Measurements from ENCODE around the gene SMIM45.

SMIM45 gene

GRCh38 chr22:41915786-41916493, 36.0 kb upstream of the SMIM45 start:
- no peak for DNase-seq (ENCODE audit: low spot score)

- DNase-seq (ENCODE audit: low spot score): no peak
Observed at GRCh38 chr22:41916745-41917358, 35.1 kb upstream of the SMIM45 start.

DNA sequence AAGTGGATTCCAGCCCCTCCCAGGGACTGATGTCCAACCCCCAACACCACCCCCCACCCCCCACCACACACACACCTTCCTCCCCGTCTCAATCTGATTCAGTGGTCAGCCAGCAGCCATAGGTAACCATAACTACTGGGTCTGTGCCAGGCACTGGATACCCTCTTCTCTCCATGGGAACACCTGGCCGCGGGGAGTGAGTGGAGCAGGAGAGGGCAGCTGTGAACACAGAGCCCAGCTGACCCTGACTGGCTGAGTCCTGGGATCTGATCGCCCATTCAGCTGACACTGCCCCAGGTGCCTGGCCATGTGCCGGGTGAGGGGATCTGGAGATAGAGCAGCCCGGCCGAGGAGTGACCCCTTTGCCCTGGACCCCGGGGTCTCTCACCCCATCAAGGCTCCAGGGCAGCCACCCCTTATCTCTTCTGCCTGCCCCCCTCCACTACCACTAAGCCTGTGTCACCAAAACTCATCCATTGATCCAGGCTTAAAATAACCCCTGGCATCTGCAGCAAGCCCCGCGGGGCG, 34.5 kb upstream of the SMIM45 start:
- no peak for DNase-seq (ENCODE audit: low spot score)

GRCh38 chr22:41917903-41918791, 33.8 kb upstream of the SMIM45 start:
- DNase-seq (ENCODE audit: low spot score): no peak

DNA sequence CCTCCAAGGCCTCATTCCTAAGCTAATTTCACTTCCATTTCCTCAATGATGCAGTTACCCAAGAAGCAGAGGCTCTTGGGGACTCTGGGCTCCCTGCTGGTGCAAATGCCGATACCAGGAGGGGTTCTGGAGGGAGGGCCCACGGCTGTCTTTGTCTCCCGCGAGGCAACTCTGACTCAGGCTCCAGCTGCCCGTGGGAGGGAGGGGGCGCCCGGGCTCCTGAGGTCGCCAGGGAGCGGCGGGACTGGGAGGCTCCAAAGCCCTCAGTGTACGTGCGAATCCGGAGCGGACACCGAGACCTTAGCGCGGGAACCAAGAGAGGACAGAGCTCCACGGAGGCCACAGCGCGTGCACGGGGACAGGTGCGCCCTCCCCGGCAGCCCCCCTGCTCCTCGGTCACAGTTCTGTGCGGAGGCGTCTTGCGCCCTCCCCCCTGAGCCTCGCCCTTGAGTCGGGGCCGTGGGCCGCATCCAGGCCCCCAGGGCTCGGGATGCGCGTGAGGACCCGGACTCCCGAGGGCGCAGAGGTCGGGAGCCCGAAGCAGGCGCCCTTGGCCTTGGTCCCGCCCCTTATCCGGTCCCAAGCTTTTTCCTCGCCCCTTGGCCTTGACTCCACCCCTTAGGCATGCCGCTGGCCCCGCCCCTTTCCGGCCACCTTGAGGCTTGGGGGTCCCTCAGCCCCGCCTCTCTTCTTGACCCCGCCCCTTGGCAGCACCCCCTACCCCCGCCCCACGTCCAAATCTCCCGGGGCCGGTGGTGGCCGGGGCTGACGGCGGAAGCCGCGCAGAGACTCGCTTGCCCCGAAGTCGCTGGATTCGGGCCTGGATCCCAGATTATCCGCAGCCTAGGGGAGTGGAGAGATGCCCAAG, 32.4 kb upstream of the SMIM45 start:
- DNase-seq (ENCODE audit: low spot score): no peak

GRCh38 chr22:41920271-41920976, 31.5 kb upstream of the SMIM45 start:
- no peak for DNase-seq (ENCODE audit: low spot score)

DNA sequence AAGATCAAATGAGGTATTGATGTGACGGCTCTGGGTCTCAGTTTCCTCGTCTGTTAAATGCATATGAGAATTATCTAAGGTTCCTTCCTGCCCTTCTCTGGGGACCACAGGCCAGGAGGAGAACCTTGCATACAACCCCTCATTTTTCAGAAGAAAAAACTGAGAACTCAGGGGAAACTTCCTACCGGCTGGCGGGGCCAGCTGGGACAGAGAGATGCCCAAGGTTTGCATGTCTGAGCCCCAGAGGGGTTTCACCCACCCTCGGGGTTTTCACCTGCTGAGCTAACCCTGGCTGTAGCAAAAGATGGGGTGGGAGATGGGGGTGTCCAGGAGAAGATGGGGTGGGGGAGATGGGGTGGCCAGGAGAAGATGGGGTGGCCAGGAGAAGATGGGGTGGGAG, 29.6 kb upstream of the SMIM45 start:
- DNase-seq (ENCODE audit: low spot score): no peak

DNA sequence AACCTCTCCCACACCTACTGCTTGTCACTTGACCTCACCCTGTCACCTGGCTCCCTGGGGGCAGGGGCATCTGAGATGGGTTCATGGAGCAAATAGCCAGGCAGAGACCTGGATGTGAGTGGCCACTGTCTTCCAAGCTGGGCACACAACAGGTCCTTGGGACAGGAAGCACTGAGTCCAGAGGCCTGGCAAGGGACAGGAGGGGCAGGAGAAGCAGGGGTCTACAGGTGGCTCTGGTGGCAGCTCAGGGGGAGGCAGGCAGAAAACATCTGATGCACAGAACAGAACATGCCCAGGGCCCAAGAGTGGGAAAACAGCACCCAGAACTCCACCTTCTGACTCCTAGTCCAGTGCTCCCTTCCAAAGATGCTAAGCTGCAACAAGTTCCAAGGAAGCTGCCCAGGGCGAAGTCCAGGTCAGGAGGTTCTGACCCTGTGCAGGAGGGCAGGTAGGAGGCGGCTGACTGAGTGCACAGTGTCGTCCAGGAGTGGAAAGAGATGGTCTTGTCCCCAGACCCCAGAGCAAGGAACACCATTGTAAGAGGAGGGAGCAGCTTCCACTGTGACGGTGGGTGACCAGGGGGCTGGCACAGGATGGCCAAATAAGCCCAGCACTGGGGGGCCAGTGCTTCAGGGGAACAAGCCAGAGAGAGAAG, 28.9 kb upstream of the SMIM45 start:
- no peak for DNase-seq (ENCODE audit: low spot score)

DNA sequence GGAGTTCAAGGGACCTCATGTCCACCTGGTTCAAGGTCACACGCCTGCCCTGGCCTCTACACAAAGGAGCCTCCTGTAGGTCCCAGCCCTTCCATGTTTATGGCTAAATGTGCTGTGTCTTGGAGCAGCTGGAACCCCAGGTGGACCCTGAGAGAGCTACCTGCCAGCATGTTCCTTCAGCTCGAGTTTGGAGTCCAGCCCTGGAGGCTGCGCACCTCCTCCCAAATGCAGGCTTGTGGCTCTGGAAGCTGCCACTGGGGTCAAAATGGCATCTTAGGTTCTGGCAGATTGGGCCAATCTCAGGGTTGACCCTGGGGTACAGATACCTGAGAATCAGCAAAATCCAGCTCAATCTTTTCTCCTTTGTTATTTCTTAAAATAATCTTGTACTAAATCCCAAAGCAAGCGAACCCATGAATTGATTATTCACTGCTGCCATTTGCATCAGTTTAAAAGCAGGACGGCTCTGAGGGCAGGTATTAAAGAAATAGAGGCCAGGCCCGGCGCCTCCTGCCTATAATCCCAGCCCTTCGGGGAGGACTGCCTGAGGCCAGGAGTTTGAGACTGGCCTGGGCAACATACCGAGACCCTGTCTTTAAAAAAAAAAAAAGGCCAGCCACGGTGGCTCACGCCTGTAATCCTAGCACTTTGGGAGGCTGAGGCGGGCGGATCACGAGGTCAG, 28.2 kb upstream of the SMIM45 start:
- no peak for DNase-seq (ENCODE audit: low spot score)

GRCh38 chr22:41925783-41926460, 26.0 kb upstream of the SMIM45 start:
- DNase-seq (ENCODE audit: low spot score): peak; percentile 76

- DNase-seq (ENCODE audit: low spot score): no peak
Observed at GRCh38 chr22:41927813-41928212, 24.1 kb upstream of the SMIM45 start.

GRCh38 chr22:41928593-41929417, 23.1 kb upstream of the SMIM45 start:
- DNase-seq (ENCODE audit: low spot score): no peak

- no peak for DNase-seq (ENCODE audit: low spot score)
Observed at GRCh38 chr22:41929418-41929810, 22.5 kb upstream of the SMIM45 start.

- DNase-seq (ENCODE audit: low spot score): no peak
Observed at GRCh38 chr22:41931701-41932269, 20.2 kb upstream of the SMIM45 start.

DNA sequence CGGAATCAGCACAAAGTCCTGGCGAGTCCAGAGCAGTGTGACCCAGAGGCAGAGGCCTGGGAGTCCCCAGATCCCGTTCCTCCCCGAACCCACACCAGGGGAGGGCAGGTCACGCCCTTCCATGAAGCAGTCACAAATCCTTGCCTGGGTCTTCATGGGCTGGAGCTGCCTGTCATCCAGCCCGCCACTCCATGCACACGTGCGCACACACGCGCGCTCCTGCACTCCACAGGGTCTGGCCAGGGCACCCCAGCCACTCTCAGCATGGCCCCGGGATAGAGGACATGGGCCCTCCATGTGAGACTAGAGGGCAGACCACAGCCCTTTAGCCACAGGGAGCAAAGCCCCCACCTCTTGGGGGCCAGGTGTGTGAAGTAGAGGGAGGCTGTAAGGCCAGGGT, 19.6 kb upstream of the SMIM45 start:
- no peak for DNase-seq (ENCODE audit: low spot score)

DNA sequence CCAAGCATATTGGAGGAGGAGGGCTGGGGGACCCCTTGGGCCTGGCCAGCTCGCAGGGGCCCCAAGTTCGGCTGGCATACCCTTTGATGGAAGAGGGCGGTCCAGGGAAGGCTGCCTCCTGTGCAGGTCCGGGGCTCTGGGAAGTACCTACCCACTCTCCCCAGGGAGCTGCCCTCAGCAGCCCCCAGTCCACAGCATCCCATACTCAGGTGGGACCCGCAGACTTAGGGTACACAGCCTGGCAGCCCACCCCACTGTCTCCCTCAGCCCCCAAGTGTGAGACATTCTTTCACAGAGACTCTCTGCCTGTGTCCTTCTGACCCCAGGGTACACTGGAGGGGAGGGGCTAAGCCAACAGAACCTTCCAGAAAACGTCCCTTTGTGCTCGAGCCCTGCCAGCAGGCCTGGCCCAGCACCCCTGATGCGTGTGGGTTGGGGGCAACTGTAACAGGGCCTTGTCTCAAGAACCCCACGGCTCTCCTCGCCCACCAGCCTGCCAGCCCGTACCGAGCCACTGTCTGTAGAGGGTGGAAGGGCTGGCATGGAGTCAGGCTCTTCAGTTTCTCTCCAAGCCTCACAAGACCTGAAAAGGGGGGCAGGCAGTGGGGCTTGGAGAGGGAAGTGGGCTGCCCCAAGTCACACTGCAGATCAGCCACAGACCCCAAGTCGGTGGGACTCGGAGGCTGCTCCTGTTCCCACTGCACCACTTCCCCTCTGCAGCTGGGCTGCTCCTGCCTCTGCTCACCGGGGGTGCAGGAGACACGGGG, 18.4 kb upstream of the SMIM45 start:
- DNase-seq (ENCODE audit: low spot score): no peak

GRCh38 chr22:41934284-41935014, 17.5 kb upstream of the SMIM45 start:
- no peak for DNase-seq (ENCODE audit: low spot score)
